ENCODE data around the gene TMEM250. TPM values are rescaled to one million over a fixed set of nuclear protein-coding genes. Genes with fewer than 3 reads are reported as not detected.

Gene TMEM250
- total and polyA plus RNA-seq, 2 of the 4 experiments (the other 2 are of a cell fraction), result 14.0 to 17.5 TPM

GRCh38 chr9:136103651-136104487 is 14.8 kb downstream of the TMEM250 start:
- CTCF ChIA-PET, result no interaction called here

More at GRCh38 chr9:136103651-136104487, 14.8 kb downstream of the TMEM250 start:
- Histone ChIP-seq H3K4me1 (ENCODE audit: control insufficient read depth, insufficient read depth, low read length) (peaks cover 8% of the 10 kb centered on the region; the same call in 1 of the 2 replicates), H2BK15ac (ENCODE audit: low read depth, low read length) (no peak overlapping the region), H4K5ac (ENCODE audit: low read depth, low read length) (no peak overlapping the region), H3K9me1 (ENCODE audit: insufficient read depth, low read length) (peaks cover 7% of the 10 kb centered on the region), H2AK5ac (ENCODE audit: low read depth, low read length) (no peak overlapping the region), H2BK120ac (ENCODE audit: low read depth, low read length) (no peak overlapping the region), H2BK20ac (ENCODE audit: low read depth, low read length) (no peak overlapping the region), H3K56ac (ENCODE audit: extremely low read depth, insufficient read depth, low read length) (no peak overlapping the region), H3K36me3 (ENCODE audit: control insufficient read depth, insufficient read depth, low read length) (no peaks in the 10 kb centered on the region), H3K9ac (ENCODE audit: low read depth, low read length) (no peak overlapping the region), H3K4me3 (ENCODE audit: insufficient read depth, low read depth, low read length) (no peak overlapping the region), H4K91ac (ENCODE audit: insufficient read depth, low read depth, low read length) (no peak overlapping the region), H3K79me1 (ENCODE audit: low read depth in 1 of 2, low read length in 2 of 2) (no peaks in the 10 kb centered on the region), H3K9me3 (ENCODE audit: control insufficient read depth, insufficient read depth, low read length) (no peaks in the 10 kb centered on the region), H3K27ac (ENCODE audit: insufficient read depth, low read length) (no peak overlapping the region), H3K4me2 (ENCODE audit: low read depth, low read length) (no peak overlapping the region), H3K4ac (ENCODE audit: low read depth, low read length) (no peak overlapping the region), H2AFZ (replicated peaks; ENCODE audit: low read length, poor library complexity) (no peak overlapping the region), H4K20me1 (ENCODE audit: insufficient read depth, low read length) (no peaks in the 10 kb centered on the region; the same call in 1 of the 2 replicates), H3K14ac (replicated peaks; ENCODE audit: low read depth, low read length) (no peak overlapping the region), H2BK5ac (ENCODE audit: low read depth, low read length, poor library complexity, severe bottlenecking) (no peak overlapping the region), H2AK9ac (replicated peaks; ENCODE audit: low read depth, low read length, poor library complexity) (peak overlapping the region; percentile 65), H3K27me3 (ENCODE audit: control insufficient read depth, insufficient read depth, low read length) (no peaks in the 10 kb centered on the region), H3K18ac (ENCODE audit: low read depth, low read length) (no peak overlapping the region), H4K8ac (ENCODE audit: low read depth in 2 of 2, low read length in 2 of 2) (no peak overlapping the region), H3K23ac (ENCODE audit: low read depth, low read length) (no peak overlapping the region)
- 69% methylated on average over 12 of the region's 34 CpGs; no CpG with 5 or more reads in 1 of the 2 experiments for WGBS, 2 experiments (ENCODE audit: extremely low coverage in 2 of 2, insufficient read length in 1 of 2)
- intact Hi-C loops (cut with micrococcal nuclease), result no loop called here
- DNase-seq (no peak), ATAC-seq (ENCODE audit: low read depth) (no peak)
- BruUV-seq (replicated peaks), result no TSS peak
- dilution Hi-C loops (cut with HindIII; ENCODE audit: low sequenced_read_pairs, unreplicated experiment), result no loop called here
- TF ChIP-seq USF2 (IDR thresholded peaks at IDR 0.05; ENCODE audit: low read depth, low read length), result no peak
- TF ChIP-seq POLR2A (IDR thresholded peaks at IDR 0.05; ENCODE audit: low read depth, low read length), result no peak
- no peak for TF ChIP-seq MAFK (IDR thresholded peaks at IDR 0.05; ENCODE audit: low read depth, low read length)
- no peak for TF ChIP-seq RCOR1 (IDR thresholded peaks at IDR 0.05; ENCODE audit: insufficient replicate concordance, low read length)
- no peak for TF ChIP-seq FOS (IDR thresholded peaks at IDR 0.05; ENCODE audit: low read depth, low read length)
- no peak for TF ChIP-seq CHD1 (IDR thresholded peaks at IDR 0.05; ENCODE audit: low read depth, low read length)
- TF ChIP-seq RAD21 (IDR thresholded peaks at IDR 0.05; ENCODE audit: low read length), result no peak
- no peak for TF ChIP-seq MAZ (IDR thresholded peaks at IDR 0.05; ENCODE audit: borderline replicate concordance, low read depth, low read length)
- TF ChIP-seq MXI1 (IDR thresholded peaks at IDR 0.05; ENCODE audit: borderline replicate concordance, low read depth, low read length), result no peak
- TF ChIP-seq CTCF (conservative IDR thresholded peaks at IDR 0.05; ENCODE audit: low read depth, low read length), result no peak
- TF ChIP-seq ELK1 (IDR thresholded peaks at IDR 0.05; ENCODE audit: borderline replicate concordance, low read depth, low read length), result no peak
- no peak for TF ChIP-seq SMC3 (IDR thresholded peaks at IDR 0.05; ENCODE audit: low read depth, low read length)
- no peak for TF ChIP-seq CEBPB (IDR thresholded peaks at IDR 0.05; ENCODE audit: low read depth, low read length)
- TF ChIP-seq BHLHE40 (IDR thresholded peaks at IDR 0.05; ENCODE audit: low read depth, low read length), result no peak
- no peak for TF ChIP-seq RFX5 (IDR thresholded peaks at IDR 0.05; ENCODE audit: low read depth, low read length)
- in situ Hi-C loops (cut with MboI; ENCODE audit: low sequenced_read_pairs), result no loop called here
- POLR2A ChIA-PET (ENCODE audit: unreplicated experiment), result no interaction called here

All from IMR-90 (cell line).